Measurements from ENCODE around the gene TRAPPC11.

DNA sequence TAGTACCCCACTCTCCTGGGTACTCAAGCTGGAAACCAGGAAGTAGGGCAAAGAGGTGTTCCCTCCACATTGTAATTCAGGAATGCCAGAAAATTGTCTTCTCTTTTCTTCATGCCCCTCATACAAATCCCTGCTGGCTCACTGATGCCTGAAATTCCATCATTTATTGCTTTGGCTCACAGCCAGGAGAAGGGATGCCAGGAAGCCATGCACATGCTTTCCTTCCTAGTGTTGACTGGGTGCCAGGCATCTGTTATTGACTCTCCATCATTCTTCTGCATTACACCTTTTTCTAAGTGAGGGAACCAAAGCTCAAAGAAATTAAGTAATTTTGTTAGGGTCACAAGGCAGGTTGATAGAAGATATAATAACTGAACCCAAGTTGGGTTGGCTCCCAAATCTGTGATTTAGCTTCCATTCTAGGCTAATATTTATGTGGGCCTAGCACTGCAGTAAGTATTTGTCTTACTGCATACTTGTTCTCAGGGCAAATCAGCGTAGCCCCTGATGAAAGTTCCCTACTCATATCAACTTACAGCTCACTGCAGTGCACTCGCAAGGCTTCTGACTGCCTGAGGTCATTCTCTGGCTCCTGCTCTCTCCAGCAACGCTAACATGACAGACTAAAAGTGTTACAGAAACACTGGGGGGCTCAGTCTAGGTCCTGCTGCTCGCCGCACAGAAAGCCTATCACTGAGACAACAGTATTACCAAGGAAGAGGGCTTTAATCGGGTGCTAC lies 89.0 kb downstream of the TRAPPC11 start:
- TF ChIP-seq CTCF (IDR thresholded peaks at IDR 0.05) (no peak), POLR2AphosphoS5 (IDR thresholded peaks at IDR 0.05) (peak in 1 of 3 donors; percentile 26)
